Fibroblast of lung (primary cell): ENCODE data around the gene ZNF398.

ENCODE experiments used
- CTCF ChIP-seq, 2 donors: IDR thresholded peaks in 1 of 2; conservative IDR thresholded peaks in 1 of 2; 1 replicate in 1 of 2; 2 replicates in 1 of 2; pipeline ENCODE4 v1.5.1; 2011 to 2012; ENCODE audit warnings: low read length in 2 of 2, control low read depth in 1 of 2, inconsistent platforms in 1 of 2, low read depth in 1 of 2, mild to moderate bottlenecking in 1 of 2
- EZH2 ChIP-seq: IDR thresholded peaks from 2 replicates; pipeline ENCODE4 v1.5.1; 2012; ENCODE audit warnings: low read length, control low read depth, mild to moderate bottlenecking; ENCODE audit errors: missing control alignments

- peak; percentile 65 to 89 for TF ChIP-seq CTCF (conservative IDR thresholded peaks at IDR 0.05 in 1 of 2, IDR thresholded peaks at IDR 0.05 in 1 of 2; ENCODE audit: low read depth in 1 of 2, low read length in 2 of 2)
- TF ChIP-seq EZH2 = no peak
Measured at GRCh38 chr7:149125863-149126661, 21.2 kb upstream of the ZNF398 start, which contains the start of gene ZNF425.
